ENCODE results near the gene ACTR3.

The ACTR3 gene

DNA sequence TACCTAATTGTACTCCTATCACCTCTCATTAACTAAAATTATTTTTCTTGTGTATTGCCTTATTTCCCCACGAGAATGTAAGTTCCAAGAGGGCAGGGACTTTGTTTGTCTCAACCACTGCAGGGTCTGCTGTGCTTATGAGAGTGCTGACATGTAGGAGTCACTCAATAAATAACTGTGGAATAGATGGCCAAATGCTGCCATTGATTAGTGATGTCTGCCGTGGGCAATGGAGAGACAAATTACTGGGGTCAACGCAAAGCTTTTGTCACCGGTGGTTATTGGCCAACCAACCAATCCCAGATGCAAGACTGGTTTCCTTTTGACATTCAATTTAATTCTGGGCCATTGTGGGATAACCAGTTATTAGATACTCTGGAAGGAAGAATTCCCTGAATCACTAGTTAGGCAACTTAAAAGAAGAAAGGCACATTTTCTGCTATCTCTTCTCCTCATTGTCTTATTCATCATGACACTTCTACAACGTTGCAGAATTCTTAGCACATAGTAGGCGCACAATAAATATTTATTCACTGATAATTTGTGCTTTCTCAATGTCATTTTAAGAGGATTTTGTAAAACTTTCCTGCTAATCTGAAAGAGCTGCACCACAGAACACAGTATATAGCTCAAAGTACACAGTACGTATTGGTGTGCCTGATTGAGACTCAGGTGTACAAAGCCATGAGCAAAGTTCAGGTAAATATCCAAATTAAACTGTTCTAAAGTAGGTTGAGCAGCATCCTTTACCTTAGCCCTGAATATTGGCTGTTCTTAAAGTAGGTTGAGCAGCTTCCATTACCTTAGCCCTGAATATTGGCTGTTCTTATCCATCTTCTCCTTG, 95.9 kb downstream of the ACTR3 start:
- TF ChIP-seq, protein P1, sequence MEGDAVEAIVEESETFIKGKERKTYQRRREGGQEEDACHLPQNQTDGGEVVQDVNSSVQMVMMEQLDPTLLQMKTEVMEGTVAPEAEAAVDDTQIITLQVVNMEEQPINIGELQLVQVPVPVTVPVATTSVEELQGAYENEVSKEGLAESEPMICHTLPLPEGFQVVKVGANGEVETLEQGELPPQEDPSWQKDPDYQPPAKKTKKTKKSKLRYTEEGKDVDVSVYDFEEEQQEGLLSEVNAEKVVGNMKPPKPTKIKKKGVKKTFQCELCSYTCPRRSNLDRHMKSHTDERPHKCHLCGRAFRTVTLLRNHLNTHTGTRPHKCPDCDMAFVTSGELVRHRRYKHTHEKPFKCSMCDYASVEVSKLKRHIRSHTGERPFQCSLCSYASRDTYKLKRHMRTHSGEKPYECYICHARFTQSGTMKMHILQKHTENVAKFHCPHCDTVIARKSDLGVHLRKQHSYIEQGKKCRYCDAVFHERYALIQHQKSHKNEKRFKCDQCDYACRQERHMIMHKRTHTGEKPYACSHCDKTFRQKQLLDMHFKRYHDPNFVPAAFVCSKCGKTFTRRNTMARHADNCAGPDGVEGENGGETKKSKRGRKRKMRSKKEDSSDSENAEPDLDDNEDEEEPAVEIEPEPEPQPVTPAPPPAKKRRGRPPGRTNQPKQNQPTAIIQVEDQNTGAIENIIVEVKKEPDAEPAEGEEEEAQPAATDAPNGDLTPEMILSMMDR (IDR thresholded peaks at IDR 0.05; ENCODE audit: low read depth, low read length, missing control alignments), result no peak
- no peak overlapping the region for H3K4me3 ChIP-seq (replicated peaks; ENCODE audit: low read depth, low read length)
- no peak for DNase-seq (ENCODE audit: extremely low read depth, low read depth)

DNA sequence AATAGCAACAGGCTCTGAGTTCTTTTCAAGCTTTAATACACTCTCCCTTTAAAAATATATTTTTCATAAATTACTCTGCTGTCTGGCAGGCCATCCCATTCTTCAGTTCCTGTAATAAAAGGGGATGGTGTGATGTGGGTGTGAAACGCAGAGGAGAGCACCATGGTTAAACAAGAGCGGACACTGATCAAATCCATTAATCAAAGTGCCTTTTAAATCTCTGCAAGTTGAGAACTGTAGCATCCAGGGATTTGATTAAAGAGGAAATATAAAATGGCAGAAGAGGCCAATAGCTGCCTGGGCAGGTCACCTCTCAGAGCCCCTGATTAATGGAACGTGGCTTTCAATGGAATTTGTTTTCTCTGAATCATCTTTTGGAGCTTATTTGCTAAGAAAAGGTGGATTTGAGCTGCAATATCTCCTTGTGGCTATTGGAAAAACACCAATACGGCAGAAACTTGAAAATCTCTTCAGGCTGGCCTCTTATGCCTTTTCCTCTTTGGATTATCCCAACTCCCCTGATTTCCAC, 96.9 kb downstream of the ACTR3 start:
- TF ChIP-seq, protein P1 (IDR thresholded peaks at IDR 0.05; ENCODE audit: low read depth, low read length, missing control alignments), result no peak
- DNase-seq (ENCODE audit: extremely low read depth, low read depth), result no peak
- no peak overlapping the region for H3K4me3 ChIP-seq (replicated peaks; ENCODE audit: low read depth, low read length)

DNA sequence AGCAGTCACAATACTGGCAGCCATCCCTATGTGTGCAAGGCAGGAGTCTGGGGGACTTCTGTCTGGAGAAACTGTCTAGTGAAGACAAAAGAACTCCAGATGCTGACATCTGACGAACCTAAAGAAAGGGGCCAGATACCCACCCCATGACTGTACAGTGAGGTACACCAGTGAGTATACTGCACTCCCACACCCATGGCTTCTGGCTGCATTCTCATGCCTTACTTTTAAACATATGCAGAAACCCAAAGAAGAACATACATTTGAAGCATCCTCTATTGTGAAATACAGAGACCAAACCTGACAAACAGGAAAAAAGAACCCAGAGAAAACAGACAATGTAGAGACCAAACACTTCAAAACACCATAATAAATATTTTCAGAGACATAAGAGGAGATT, 102.2 kb downstream of the ACTR3 start:
- no peak overlapping the region for H3K4me3 ChIP-seq (replicated peaks; ENCODE audit: low read depth, low read length)
- DNase-seq (ENCODE audit: extremely low read depth, low read depth), result no peak
- TF ChIP-seq, protein P1 (IDR thresholded peaks at IDR 0.05; ENCODE audit: low read depth, low read length, missing control alignments), result no peak

DNA sequence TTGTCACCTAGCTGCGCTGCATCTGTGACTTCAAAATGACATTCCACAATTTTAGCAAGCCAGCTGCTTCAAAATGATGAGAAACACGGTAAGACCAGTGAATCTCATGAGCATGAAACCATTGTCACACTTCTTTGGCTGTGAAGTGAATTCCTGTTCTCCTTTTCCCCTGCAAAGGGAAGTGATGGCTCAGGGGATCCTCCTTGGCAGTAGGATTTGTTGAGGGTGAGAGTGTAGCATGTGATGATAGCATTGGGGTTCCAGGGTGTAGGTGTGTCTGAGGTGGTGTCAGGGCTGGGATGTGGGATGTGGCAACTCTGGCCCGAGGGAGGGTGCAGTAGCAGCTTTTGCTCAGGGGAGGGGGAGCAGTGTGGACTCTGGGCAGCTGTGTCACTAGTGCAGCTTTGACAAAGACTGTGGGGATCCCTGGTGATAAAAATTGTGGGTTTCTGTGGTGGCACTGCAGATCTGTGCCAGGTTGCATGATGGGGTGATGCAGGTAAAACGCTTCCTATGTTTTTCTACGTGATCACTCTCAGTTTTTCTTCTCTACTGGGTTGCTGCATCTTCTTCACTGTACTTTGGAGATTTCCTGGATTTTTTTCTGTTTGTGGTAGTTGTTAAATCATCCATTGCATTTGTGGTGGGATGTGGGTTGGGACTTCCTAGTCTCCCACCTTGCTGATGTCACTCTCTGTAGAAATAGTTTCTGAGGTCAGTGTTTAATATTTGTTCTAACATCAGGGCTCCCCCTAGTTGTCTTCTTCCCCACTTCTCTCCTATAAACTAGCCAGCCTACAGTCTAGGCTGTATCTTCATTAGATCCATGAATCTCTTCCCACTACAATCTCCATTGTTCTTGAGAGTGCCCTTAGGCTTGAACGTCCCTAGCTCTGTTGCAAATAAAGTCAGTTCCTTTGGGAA, 107.0 kb downstream of the ACTR3 start:
- TF ChIP-seq, protein P1 (IDR thresholded peaks at IDR 0.05; ENCODE audit: low read depth, low read length, missing control alignments), result no peak
- no peak overlapping the region for H3K4me3 ChIP-seq (replicated peaks; ENCODE audit: low read depth, low read length)
- no peak for DNase-seq (ENCODE audit: extremely low read depth, low read depth)

DNA sequence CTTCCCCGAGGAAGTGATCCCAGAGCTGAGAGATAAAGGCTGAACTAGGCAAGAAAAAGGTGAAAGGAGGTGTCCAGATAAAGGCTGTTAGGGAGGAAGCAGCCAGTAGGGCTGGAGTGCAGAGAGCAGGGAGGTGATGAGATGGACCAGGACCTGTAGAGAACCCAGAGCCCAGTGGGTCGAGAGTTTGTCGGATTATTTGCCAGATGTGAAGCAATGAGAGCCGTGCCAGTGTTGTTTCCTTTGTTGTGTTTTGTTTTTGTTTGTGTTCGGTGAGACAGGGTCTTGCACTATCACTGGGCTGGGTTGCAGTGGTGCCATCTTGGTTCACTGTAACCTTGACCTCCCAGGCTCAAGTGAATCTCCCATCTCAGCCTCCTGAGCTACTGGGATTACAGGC, 111.3 kb downstream of the ACTR3 start:
- TF ChIP-seq, protein P1 (IDR thresholded peaks at IDR 0.05; ENCODE audit: low read depth, low read length, missing control alignments), result no peak
- no peak for DNase-seq (ENCODE audit: extremely low read depth, low read depth)

DNA sequence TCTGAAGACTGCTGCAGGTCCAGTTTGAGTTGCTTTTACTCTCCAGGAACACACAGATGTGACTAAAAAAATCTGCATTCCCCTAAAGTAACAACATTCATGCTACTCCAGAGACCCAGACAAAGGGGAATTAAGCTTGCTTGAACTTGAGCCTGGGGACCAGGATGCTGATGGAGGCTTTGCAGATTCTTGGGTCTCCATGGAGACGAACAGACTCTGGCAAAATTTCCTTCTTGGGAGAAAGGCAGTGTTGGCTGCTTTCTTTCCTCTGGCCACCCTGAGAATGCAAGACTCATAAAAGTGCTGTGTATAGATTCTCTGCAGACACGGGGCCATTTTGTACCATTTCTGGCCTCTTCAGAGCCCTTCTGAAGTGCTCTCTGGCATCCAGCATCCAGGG, 112.0 kb downstream of the ACTR3 start:
- no peak for DNase-seq (ENCODE audit: extremely low read depth, low read depth)
- H3K4me3 ChIP-seq (replicated peaks; ENCODE audit: low read depth, low read length), result no peak overlapping the region
- TF ChIP-seq, protein P1 (IDR thresholded peaks at IDR 0.05; ENCODE audit: low read depth, low read length, missing control alignments), result no peak

More for the DNA sequence above, 111.3 kb downstream of the ACTR3 start:
- H3K4me3 ChIP-seq (replicated peaks; ENCODE audit: low read depth, low read length), result no peak overlapping the region

All from HFF-Myc (cell line).